GM19043 (cell line): Measurements from ENCODE around the gene PRKACA.
"Not testable (repeated sequence)": the region's sequence is repeated elsewhere in the genome, so short reads cannot be mapped to it uniquely, and the experiment has no call there.

Experiments
- ATAC-seq: cut with Tn5 transposase; IDR thresholded peaks from one replicate; pipeline ENCODE4 v1.9.1; 2021; ENCODE audit warnings: low read depth; ENCODE audit not compliant: unreplicated experiment

The PRKACA gene

DNA sequence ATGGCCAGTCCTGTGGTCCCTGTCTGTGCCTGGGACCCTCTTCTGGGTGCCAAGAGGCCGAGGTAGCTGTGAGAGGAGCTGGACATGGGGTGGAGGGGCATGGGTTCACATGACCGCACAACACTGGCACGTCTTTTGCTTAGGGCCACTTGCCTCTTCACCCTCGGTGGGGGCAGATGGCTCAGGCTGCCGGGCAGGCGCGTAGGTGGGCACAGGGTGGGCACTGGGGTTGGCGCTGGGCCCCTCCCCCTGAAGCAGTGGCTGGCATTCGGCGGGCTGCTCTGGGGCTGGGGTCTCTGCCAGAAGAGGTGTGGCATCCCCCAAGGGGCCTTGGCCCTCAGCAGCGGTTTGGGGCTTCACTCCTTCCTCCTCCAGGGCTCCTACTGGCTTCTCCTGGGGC, 64.1 kb downstream of the PRKACA start:
- ATAC-seq, result no peak

DNA sequence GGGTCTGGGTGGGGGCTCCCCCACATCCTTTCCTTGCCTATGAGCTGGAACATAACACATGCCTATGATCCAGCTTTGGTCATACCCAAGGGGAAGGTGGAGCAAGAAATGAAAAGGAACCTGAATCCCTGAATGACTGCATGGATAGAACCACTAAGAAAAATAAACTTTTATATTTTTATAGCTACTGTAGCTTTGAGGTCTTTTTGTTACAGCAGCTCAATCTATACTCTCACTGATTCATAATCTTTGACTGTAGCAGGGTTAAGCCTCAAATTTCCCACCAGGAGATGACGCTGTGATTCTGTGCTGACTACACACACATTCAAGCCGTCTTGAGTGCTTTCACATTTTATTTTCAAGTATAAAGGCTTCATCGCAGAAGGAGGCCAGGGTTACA, 64.5 kb downstream of the PRKACA start:
- no peak for ATAC-seq

DNA sequence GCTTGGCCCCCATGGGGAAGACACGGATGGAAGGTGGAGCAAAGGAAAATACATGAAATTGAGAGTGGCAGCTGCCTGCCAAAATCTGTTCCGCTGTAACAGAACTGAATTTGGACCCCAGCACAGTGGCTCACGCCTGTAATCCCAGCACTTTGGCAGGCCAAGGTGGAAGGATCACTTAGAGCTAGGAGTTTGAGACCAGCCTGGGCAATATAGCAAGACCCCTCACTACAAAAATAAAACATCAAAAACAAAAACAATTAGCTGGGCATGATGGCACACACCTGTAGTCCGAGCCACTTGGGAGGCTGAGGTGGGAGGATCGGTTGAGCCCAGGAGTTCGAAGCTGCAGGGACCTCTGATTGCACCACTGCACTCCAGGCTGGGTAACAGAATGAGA, 65.1 kb downstream of the PRKACA start:
- no peak for ATAC-seq

DNA sequence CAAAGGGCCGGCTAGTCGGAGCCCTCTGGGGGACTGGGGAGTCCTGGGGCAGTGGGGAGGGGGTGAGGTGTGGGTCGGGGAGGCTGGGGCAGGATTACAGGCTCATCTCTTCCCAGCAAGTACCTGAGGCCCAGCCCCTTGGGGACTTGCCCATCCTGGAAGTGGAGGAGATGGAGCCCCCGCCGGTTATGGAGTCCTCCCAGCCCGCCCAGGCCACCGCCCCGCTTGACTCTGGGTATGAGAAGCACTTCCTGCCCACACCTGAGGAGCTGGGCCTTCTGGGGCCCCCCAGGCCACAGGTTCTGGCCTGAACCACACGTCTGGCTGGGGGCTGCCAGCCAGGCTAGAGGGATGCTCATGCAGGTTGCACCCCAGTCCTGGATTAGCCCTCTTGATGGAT, 65.6 kb downstream of the PRKACA start:
- ATAC-seq, result no peak

DNA sequence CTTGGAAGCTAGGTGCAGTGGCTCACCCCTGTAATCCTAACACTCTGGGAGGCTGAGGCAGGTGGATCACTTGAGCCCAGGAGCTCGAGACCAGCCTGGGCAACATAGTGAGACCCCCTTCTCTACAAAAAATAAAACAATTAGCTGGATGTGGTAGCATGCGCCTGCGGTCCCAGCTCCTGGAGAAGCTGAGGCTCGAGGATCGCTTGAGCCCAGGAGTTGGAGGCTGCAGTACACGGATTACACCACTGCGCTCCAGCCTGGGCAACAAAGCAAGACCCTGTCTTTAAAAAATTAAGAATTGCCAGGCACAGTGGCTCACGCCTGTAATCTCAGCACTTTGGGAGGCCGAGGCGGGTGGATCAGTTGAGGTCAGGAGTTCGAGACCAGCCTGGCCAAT, 66.6 kb downstream of the PRKACA start:
- ATAC-seq, result not testable (repeated sequence)

DNA sequence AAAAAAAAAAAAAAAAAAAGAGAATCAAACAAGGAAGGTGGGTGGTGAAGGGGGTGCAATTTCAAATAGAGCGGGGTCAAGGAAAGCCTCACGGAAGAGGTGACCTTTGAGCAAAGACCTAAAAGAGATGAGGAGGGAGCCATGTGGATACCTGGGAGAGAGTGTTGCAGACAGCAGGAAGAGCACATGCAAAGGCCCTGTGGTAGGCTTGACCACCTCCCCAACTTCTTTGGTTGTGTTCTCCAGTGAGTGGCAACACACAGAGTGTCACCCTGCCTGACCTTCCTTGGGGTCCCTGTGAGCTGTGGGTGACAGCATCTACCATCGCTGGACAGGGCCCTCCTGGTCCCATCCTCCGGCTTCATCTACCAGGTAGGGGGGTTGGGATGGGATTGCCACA, 67.0 kb downstream of the PRKACA start:
- no peak for ATAC-seq

DNA sequence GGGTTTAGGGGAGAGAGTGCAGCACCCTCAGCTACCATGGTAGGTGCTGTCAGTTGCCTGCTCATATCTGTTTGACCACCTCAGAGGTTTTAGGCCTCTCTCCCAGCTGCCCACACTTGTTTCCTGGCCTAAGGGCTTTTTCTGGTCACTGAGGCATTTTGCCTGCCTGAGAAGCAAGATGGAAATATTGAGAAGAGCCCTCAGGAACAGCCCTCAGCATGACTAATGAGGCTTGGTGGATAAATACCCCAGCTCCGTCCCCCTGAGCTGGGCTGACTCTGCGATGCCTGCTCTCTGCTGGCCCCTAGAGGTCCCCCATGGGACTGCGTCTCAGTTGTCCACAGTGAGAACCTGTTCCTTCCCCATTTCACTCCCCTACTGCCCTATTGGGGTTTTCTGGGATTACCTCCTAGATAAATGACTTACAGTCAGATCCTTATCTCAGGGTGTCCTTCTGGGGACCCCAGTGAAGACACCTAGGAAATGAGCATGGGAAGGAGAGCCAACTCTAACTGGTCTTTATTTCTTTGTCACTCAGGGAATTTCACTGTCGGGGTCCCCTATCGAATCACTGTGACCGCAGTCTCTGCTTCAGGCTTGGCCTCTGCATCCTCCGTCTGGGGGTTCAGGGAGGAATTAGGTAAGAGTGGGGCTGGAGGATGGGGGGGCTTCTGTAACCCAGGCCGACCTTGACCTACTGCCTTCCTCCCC, 69.0 kb downstream of the PRKACA start:
- ATAC-seq, result no peak

DNA sequence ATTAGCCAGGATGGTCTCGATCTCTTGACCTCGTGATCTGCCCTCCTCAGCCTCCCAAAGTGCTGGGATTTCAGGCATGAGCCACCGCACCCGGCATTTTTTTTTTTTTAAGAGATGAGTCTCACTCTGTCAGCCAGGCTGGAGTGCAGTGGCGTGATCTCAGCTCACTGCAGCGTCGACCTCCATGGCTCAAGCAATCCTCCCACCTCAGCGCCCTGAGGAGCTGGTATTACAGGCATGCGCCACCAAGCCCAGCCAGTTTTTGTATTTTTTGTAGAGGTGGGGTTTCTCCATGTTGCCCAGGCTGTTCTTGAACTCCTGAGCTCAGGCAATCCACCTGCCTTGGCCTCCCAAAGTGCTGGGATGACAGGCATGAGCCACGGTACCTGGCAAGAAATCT, 69.7 kb downstream of the PRKACA start:
- ATAC-seq, result not testable (repeated sequence)

DNA sequence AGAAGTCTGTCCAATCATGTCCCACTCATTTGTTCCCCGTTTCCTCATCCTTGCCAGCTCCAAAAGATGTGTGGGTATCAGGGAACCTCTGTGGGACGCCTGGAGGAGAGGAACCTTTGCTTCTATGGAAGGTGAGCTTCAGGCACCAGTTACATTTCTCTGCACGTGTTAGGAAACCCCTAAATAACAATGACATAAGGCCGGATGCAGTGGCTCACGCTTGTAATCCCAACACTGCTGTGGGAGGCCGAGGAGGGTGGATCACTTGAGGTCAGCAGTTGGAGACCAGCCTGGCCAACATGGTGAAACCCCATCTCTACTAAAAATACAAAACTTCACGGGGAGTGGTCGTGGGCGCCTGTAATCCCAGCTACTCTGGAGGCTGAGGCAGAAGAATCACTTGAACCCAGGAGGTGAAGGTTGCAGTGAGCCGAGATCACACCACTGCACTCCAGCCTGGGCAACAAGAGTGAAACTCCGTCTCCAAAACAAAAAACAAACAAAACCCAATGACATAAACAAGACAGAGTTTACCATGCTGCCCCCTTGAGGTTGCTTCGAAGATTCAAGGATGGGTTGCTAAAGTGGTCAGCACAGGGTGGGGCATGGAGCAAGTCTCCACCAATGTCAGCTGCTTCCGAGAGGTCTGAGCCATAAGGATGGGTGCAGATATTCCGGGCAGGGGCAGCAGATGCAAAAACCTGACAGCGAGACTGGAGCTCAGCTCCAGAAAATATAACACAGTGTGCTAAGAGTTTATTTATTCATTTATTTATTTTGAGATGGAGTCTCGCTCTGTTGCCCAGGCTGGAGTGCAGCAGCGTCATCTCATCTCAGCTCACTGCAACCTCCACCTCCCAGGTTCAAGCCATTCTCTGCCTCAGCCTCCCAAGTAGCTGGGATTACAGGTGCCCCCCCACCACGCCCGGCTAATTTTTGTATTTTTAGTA, 74.6 kb downstream of the PRKACA start:
- not testable (repeated sequence) for ATAC-seq
